HG03565 (cell line): Measurements from ENCODE around the gene MREG.

Source experiments
- ATAC-seq: cut with Tn5 transposase; IDR thresholded peaks from one replicate; pipeline ENCODE4 v1.9.1; 2021; ENCODE audit warnings: mild to moderate bottlenecking, moderate library complexity; ENCODE audit not compliant: unreplicated experiment

MREG gene

GRCh38 chr2:215898363-215898762, 115.0 kb downstream of the MREG start:
- ATAC-seq = no peak

DNA sequence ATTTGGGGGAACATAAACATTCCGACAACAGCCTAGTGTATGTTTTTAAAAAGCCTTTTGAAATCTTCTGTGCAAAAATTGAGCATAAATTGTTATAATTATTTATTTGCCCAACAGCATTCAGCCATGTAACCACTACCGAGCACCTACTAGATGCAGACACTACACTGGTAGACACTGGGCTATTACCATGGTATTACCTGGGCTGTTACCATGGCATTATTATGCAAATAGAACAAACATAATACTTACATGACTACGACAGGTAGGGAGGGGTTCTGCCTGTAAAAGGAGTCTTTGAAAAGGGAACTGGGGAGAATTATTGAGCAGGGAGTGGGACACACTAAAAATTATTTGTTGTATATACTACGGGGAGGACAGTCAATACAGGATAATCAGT, 116.4 kb downstream of the MREG start:
- no peak for ATAC-seq

- no peak for ATAC-seq
Measured at GRCh38 chr2:215895330-215895729, 118.0 kb downstream of the MREG start.
